ENCODE data around the gene FBXO36.

The FBXO36 gene

DNA sequence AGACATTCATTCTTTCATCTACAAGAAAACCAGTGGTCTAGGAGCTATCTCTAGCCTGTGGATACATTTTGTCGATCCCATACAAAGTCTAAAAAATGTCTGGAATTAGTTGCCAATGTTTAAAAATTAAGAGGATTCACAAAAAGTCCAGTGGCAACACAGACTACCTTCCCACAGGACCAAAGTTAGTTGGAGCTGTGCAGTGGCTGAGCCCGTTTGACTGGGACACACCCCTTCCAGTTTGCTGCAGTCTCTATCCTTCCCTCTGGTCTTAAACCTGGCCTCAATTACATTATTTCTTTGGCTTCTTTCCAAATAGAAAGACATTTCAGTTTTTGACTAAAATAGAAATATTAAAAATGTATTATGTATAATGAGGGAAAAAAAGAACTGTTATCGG lies 127.8 kb downstream of the FBXO36 start:
- no peaks in the 10 kb centered on the region for H3K79me2 ChIP-seq (ENCODE audit: low read length)
- H4K20me1 ChIP-seq (ENCODE audit: insufficient read depth, low read length) = no peaks in the 10 kb centered on the region
- no peak overlapping the region for H3K4me3 ChIP-seq (ENCODE audit: low read length)
- H3F3A ChIP-seq (ENCODE audit: insufficient read depth, low read length) = no peaks in the 10 kb centered on the region
- TF ChIP-seq EZH2 (optimal IDR thresholded peaks at IDR 0.05; ENCODE audit: low read depth, low read length) (no peak), EZH2phosphoT487 (IDR thresholded peaks at IDR 0.05; ENCODE audit: low read length) (no peak), CTCF (IDR thresholded peaks at IDR 0.05; ENCODE audit: low read length) (no peak)
- H3K9ac ChIP-seq (ENCODE audit: low read length) = no peak overlapping the region
- no peaks in the 10 kb centered on the region for H3K9me2 ChIP-seq (replicated peaks; ENCODE audit: insufficient read depth, low read length)
- no peaks in the 10 kb centered on the region for H3K9me3 ChIP-seq (replicated peaks; ENCODE audit: insufficient read depth, low read length)
- no peak overlapping the region for H3K27ac ChIP-seq (ENCODE audit: low read length)
- no peaks in the 10 kb centered on the region for H3K27me3 ChIP-seq (replicated peaks; ENCODE audit: insufficient read depth, low read length)
- no peak for DNase-seq
- H3K4me2 ChIP-seq (ENCODE audit: low read depth, low read length) = no peak overlapping the region
- H2AFZ ChIP-seq (ENCODE audit: low read length) = no peak overlapping the region
- no peaks in the 10 kb centered on the region for H3K4me1 ChIP-seq (ENCODE audit: low read length)
- H3K36me3 ChIP-seq (replicated peaks; ENCODE audit: insufficient read depth, low read length) = no peaks in the 10 kb centered on the region

DNA sequence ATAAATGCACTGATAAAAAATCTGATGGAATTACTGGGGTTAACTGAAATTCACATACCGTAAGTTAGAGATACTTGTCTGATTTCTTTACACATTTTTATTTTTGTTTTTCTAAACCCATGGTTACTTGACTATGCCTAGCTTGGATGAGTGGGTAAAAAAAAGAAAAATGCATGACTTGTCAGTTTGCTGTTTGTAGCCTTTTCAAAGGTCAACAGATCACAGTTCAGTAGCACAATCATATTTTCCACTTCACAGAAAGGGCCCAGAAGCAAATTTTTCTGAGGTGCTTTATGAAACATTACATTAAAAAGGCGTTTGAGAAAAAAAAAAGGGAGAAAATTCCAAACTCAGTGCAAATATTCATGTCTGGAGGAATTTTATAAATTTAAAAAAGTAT lies 130.0 kb downstream of the FBXO36 start:
- DNase-seq = no peak
- Histone ChIP-seq H3K4me3 (ENCODE audit: low read length) (no peak overlapping the region), H2AFZ (ENCODE audit: low read length) (no peak overlapping the region), H3K27me3 (replicated peaks; ENCODE audit: insufficient read depth, low read length) (no peaks in the 10 kb centered on the region), H3K4me1 (ENCODE audit: low read length) (no peaks in the 10 kb centered on the region), H3K9me3 (replicated peaks; ENCODE audit: insufficient read depth, low read length) (no peaks in the 10 kb centered on the region), H3K9me2 (replicated peaks; ENCODE audit: insufficient read depth, low read length) (no peaks in the 10 kb centered on the region), H3K27ac (ENCODE audit: low read length) (no peak overlapping the region), H3K36me3 (replicated peaks; ENCODE audit: insufficient read depth, low read length) (no peaks in the 10 kb centered on the region), H4K20me1 (ENCODE audit: insufficient read depth, low read length) (no peaks in the 10 kb centered on the region), H3K79me2 (ENCODE audit: low read length) (no peaks in the 10 kb centered on the region), H3K9ac (ENCODE audit: low read length) (no peak overlapping the region), H3F3A (ENCODE audit: insufficient read depth, low read length) (no peaks in the 10 kb centered on the region), H3K4me2 (ENCODE audit: low read depth, low read length) (no peak overlapping the region)
- TF ChIP-seq EZH2phosphoT487 (IDR thresholded peaks at IDR 0.05; ENCODE audit: low read length) (no peak), CTCF (IDR thresholded peaks at IDR 0.05; ENCODE audit: low read length) (no peak), EZH2 (optimal IDR thresholded peaks at IDR 0.05; ENCODE audit: low read depth, low read length) (no peak)

GRCh38 chr2:230053753-230054478 lies 131.6 kb downstream of the FBXO36 start:
- Histone ChIP-seq H3K4me3 (ENCODE audit: low read length) (no peak overlapping the region), H3K9me3 (replicated peaks; ENCODE audit: insufficient read depth, low read length) (no peaks in the 10 kb centered on the region), H3K9me2 (replicated peaks; ENCODE audit: insufficient read depth, low read length) (no peaks in the 10 kb centered on the region), H3K27ac (ENCODE audit: low read length) (no peak overlapping the region), H3F3A (ENCODE audit: insufficient read depth, low read length) (no peaks in the 10 kb centered on the region), H3K4me2 (ENCODE audit: low read depth, low read length) (no peak overlapping the region), H4K20me1 (ENCODE audit: insufficient read depth, low read length) (no peaks in the 10 kb centered on the region), H2AFZ (ENCODE audit: low read length) (no peak overlapping the region), H3K36me3 (replicated peaks; ENCODE audit: insufficient read depth, low read length) (no peaks in the 10 kb centered on the region), H3K27me3 (replicated peaks; ENCODE audit: insufficient read depth, low read length) (no peaks in the 10 kb centered on the region), H3K9ac (ENCODE audit: low read length) (no peak overlapping the region), H3K79me2 (ENCODE audit: low read length) (no peaks in the 10 kb centered on the region), H3K4me1 (ENCODE audit: low read length) (no peaks in the 10 kb centered on the region)
- no peak for TF ChIP-seq CTCF (IDR thresholded peaks at IDR 0.05; ENCODE audit: low read length)
- no peak for TF ChIP-seq EZH2phosphoT487 (IDR thresholded peaks at IDR 0.05; ENCODE audit: low read length)
- no peak for TF ChIP-seq EZH2 (optimal IDR thresholded peaks at IDR 0.05; ENCODE audit: low read depth, low read length)
- no peak for DNase-seq

Data from MM.1S (cell line).